Left renal cortex interstitium (tissue), 4 donors: ENCODE measurements around the gene ABI1. TPM values are rescaled to one million over a fixed set of nuclear protein-coding genes. Genes with fewer than 3 reads are reported as not detected.
"Not testable (repeated sequence)": the region's sequence is repeated elsewhere in the genome, so short reads cannot be mapped to it uniquely, and the experiment has no call there.

Source experiments
- DNase-seq, 4 donors: peaks; one replicate each; pipeline ENCODE4 v3.0.0-alpha.2; 2013; ENCODE audit warnings: low read depth in 4 of 4, low spot score in 2 of 4, missing footprints in 1 of 4
- polyA plus RNA-seq, 4 donors: library from polyadenylated mRNA; unstranded; fragments of 120-200 nt; gene quantifications; one replicate each; pipeline ENCODE4 v1.2.1, GENCODE V29; 2013; ENCODE audit not compliant: insufficient read length in 4 of 4

Gene ABI1
- 10 to 100 TPM; 61.7 to 65.9 (median 63.8) TPM for polyA plus RNA-seq

GRCh38 chr10:26860443-26861204 lies at the start of gene ABI1:
ABI1 (minus strand) TSS chr10:26860958; CDS start chr10:26860863, 95 bp downstream.
- DNase-seq, result peak; percentile 99 to 100 (median 99)

GRCh38 chr10:26909753-26910152 lies 49.0 kb upstream of the ABI1 start:
- no peak for DNase-seq

GRCh38 chr10:26905253-26905781 lies 44.6 kb upstream of the ABI1 start:
- DNase-seq, result not testable (repeated sequence)

GRCh38 chr10:26903431-26904217 lies 42.9 kb upstream of the ABI1 start:
- no peak for DNase-seq

GRCh38 chr10:26892306-26892923 lies 31.7 kb upstream of the ABI1 start:
- DNase-seq, result not testable (repeated sequence)

- DNase-seq, result peak in 3 of 4 donors; percentile 16 to 53 (median 34)
These were observed 30.2 kb upstream of the ABI1 start for GRCh38 chr10:26890956-26891355.

- no peak for DNase-seq
These were observed 27.0 kb upstream of the ABI1 start for GRCh38 chr10:26887611-26888215.

GRCh38 chr10:26881600-26882331 lies 21.0 kb upstream of the ABI1 start:
- peak in 1 of 4 donors; percentile 37 for DNase-seq

- no peak for DNase-seq
These were observed 19.0 kb upstream of the ABI1 start for GRCh38 chr10:26879744-26880143.

GRCh38 chr10:26870766-26871165 lies 10.0 kb upstream of the ABI1 start:
- no peak for DNase-seq

- no peak for DNase-seq
These were observed 8.8 kb upstream of the ABI1 start for GRCh38 chr10:26869528-26869927.

- no peak for DNase-seq
These were observed 2.8 kb upstream of the ABI1 start for GRCh38 chr10:26863351-26864076.

GRCh38 chr10:26861205-26861998 lies 644 bp upstream of the ABI1 start:
- no peak for DNase-seq

- DNase-seq, result peak in 2 of 4 donors; percentile 45 to 58
These were observed 686 bp downstream of the ABI1 start for GRCh38 chr10:26860102-26860442.

- DNase-seq, result peak in 1 of 4 donors; percentile 49
These were observed 1.3 kb downstream of the ABI1 start for GRCh38 chr10:26859241-26860101.

- no peak for DNase-seq
These were observed 2.1 kb downstream of the ABI1 start for GRCh38 chr10:26858707-26859034.

- no peak for DNase-seq
These were observed 2.6 kb downstream of the ABI1 start for GRCh38 chr10:26857991-26858706.
